Measurements from ENCODE around the gene SETDB1.

Gene SETDB1

GRCh38 chr1:150992626-150993025 lies 66.5 kb downstream of the SETDB1 start:
- ATAC-seq (ENCODE audit: low read depth): no peak
- Histone ChIP-seq H3K27ac (ENCODE audit: poor library complexity, severe bottlenecking) (no peak overlapping the region), H3K4me1 (ENCODE audit: insufficient read depth, poor library complexity, severe bottlenecking) (no peaks in the 10 kb centered on the region), H3K4me3 (ENCODE audit: severe bottlenecking) (no peak overlapping the region), H3K27me3 (ENCODE audit: insufficient read depth, poor library complexity, severe bottlenecking) (no peaks in the 10 kb centered on the region), H3K36me3 (ENCODE audit: low read depth) (no peaks in the 10 kb centered on the region), H3K9me3 (ENCODE audit: severe bottlenecking) (no peaks in the 10 kb centered on the region)
- no peak for DNase-seq (ENCODE audit: low spot score)
- TF ChIP-seq, protein P1, sequence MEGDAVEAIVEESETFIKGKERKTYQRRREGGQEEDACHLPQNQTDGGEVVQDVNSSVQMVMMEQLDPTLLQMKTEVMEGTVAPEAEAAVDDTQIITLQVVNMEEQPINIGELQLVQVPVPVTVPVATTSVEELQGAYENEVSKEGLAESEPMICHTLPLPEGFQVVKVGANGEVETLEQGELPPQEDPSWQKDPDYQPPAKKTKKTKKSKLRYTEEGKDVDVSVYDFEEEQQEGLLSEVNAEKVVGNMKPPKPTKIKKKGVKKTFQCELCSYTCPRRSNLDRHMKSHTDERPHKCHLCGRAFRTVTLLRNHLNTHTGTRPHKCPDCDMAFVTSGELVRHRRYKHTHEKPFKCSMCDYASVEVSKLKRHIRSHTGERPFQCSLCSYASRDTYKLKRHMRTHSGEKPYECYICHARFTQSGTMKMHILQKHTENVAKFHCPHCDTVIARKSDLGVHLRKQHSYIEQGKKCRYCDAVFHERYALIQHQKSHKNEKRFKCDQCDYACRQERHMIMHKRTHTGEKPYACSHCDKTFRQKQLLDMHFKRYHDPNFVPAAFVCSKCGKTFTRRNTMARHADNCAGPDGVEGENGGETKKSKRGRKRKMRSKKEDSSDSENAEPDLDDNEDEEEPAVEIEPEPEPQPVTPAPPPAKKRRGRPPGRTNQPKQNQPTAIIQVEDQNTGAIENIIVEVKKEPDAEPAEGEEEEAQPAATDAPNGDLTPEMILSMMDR (IDR thresholded peaks at IDR 0.05; ENCODE audit: poor library complexity, severe bottlenecking): no peak

- H3K4me3 ChIP-seq (ENCODE audit: severe bottlenecking): no peak overlapping the region
- H3K27ac ChIP-seq (ENCODE audit: poor library complexity, severe bottlenecking): no peak overlapping the region
- DNase-seq (ENCODE audit: low spot score) (no peak), ATAC-seq (ENCODE audit: low read depth) (no peak)
- H3K36me3 ChIP-seq (ENCODE audit: low read depth): no peaks in the 10 kb centered on the region
- TF ChIP-seq, protein P1 (IDR thresholded peaks at IDR 0.05; ENCODE audit: poor library complexity, severe bottlenecking): no peak
- H3K27me3 ChIP-seq (ENCODE audit: insufficient read depth, poor library complexity, severe bottlenecking): no peaks in the 10 kb centered on the region
- H3K4me1 ChIP-seq (ENCODE audit: insufficient read depth, poor library complexity, severe bottlenecking): no peaks in the 10 kb centered on the region
- no peaks in the 10 kb centered on the region for H3K9me3 ChIP-seq (ENCODE audit: severe bottlenecking)
These were observed 68.1 kb downstream of the SETDB1 start for GRCh38 chr1:150994248-150994647.

- no peak overlapping the region for H3K4me3 ChIP-seq (ENCODE audit: severe bottlenecking)
- no peak overlapping the region for H3K27ac ChIP-seq (ENCODE audit: poor library complexity, severe bottlenecking)
- TF ChIP-seq, protein P1 (IDR thresholded peaks at IDR 0.05; ENCODE audit: poor library complexity, severe bottlenecking): no peak
These were observed 69.3 kb downstream of the SETDB1 start for GRCh38 chr1:150995460-150995859.

GRCh38 chr1:150995896-150996295 lies 69.7 kb downstream of the SETDB1 start:
- DNase-seq (ENCODE audit: low spot score) (no peak), ATAC-seq (ENCODE audit: low read depth) (0 out of 3 replicates have a peak, but pooled peaks have one; percentile 36)
- TF ChIP-seq, protein P1 (IDR thresholded peaks at IDR 0.05; ENCODE audit: poor library complexity, severe bottlenecking): peak; percentile 78
- Histone ChIP-seq H3K36me3 (ENCODE audit: low read depth) (peaks cover 5% of the 10 kb centered on the region; the same call in 1 of the 2 replicates), H3K9me3 (ENCODE audit: severe bottlenecking) (no peaks in the 10 kb centered on the region), H3K4me1 (ENCODE audit: insufficient read depth, poor library complexity, severe bottlenecking) (no peaks in the 10 kb centered on the region), H3K27me3 (ENCODE audit: insufficient read depth, poor library complexity, severe bottlenecking) (no peaks in the 10 kb centered on the region), H3K4me3 (ENCODE audit: severe bottlenecking) (no peak overlapping the region), H3K27ac (ENCODE audit: poor library complexity, severe bottlenecking) (no peak overlapping the region)

More at GRCh38 chr1:150995460-150995859, 69.3 kb downstream of the SETDB1 start:
- no peak for DNase-seq (ENCODE audit: low spot score)
- no peaks in the 10 kb centered on the region for H3K4me1 ChIP-seq (ENCODE audit: insufficient read depth, poor library complexity, severe bottlenecking)
- H3K27me3 ChIP-seq (ENCODE audit: insufficient read depth, poor library complexity, severe bottlenecking): no peaks in the 10 kb centered on the region
- no peaks in the 10 kb centered on the region for H3K9me3 ChIP-seq (ENCODE audit: severe bottlenecking)
- no peak for ATAC-seq (ENCODE audit: low read depth)
- H3K36me3 ChIP-seq (ENCODE audit: low read depth): peaks cover 4% of the 10 kb centered on the region; the same call in 1 of the 2 replicates

DNA sequence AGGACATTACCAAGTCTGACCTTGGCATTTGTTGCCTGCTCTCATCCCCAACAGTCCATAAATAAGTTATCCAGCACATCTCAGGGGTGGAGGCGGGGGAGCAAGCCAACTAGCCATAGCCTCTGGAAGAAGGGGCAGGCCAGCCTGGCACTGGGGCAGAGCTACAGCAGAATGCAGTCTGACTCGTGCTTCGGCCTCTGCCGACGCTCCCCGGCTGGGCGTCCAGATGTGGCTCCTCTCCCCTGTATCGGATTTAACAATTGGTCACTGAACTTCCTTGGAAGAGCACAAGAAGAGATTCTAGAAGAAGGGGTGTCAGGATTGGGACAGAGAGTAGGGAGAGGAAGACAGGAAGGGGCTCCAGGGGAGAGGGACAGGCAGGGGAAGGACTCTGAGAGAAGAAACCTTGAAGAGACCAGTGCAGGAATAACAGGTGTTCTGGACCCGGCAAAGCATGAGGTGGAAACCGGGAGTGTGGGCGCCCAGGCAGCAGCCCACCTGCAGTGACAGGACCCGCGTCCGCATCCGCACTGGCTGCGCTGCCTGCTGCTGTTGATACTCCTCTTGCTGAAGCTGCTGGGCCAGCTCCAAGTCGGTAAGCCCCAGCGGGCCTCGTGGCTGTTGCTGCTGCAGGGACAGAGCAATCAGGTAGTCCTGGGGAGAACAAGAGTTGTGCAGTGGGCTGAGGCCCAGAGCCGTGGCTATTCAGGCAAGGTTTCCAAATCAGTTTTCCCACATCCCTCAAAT lies 71.1 kb downstream of the SETDB1 start:
- H3K4me3 ChIP-seq (ENCODE audit: severe bottlenecking): no peak overlapping the region
- no peaks in the 10 kb centered on the region for H3K9me3 ChIP-seq (ENCODE audit: severe bottlenecking)
- H3K36me3 ChIP-seq (ENCODE audit: low read depth): peaks cover 5% of the 10 kb centered on the region; the same call in 1 of the 2 replicates
- ATAC-seq (ENCODE audit: low read depth): no peak
- H3K27me3 ChIP-seq (ENCODE audit: insufficient read depth, poor library complexity, severe bottlenecking): no peaks in the 10 kb centered on the region
- H3K27ac ChIP-seq (ENCODE audit: poor library complexity, severe bottlenecking): no peak overlapping the region
- no peak for DNase-seq (ENCODE audit: low spot score)
- H3K4me1 ChIP-seq (ENCODE audit: insufficient read depth, poor library complexity, severe bottlenecking): no peaks in the 10 kb centered on the region
- TF ChIP-seq, protein P1 (IDR thresholded peaks at IDR 0.05; ENCODE audit: poor library complexity, severe bottlenecking): no peak

Measured in RWPE2 (cell line).